Suppressor macrophage treated with lipopolysaccharide for 4 hours (primary cell): ENCODE results near the gene RALB.
"Not testable (repeated sequence)": the region's sequence is repeated elsewhere in the genome, so short reads cannot be mapped to it uniquely, and the experiment has no call there.

Source experiments
- DNase-seq: peaks from one replicate; pipeline ENCODE4 v3.0.0-alpha.2; 2020

Gene RALB

DNA sequence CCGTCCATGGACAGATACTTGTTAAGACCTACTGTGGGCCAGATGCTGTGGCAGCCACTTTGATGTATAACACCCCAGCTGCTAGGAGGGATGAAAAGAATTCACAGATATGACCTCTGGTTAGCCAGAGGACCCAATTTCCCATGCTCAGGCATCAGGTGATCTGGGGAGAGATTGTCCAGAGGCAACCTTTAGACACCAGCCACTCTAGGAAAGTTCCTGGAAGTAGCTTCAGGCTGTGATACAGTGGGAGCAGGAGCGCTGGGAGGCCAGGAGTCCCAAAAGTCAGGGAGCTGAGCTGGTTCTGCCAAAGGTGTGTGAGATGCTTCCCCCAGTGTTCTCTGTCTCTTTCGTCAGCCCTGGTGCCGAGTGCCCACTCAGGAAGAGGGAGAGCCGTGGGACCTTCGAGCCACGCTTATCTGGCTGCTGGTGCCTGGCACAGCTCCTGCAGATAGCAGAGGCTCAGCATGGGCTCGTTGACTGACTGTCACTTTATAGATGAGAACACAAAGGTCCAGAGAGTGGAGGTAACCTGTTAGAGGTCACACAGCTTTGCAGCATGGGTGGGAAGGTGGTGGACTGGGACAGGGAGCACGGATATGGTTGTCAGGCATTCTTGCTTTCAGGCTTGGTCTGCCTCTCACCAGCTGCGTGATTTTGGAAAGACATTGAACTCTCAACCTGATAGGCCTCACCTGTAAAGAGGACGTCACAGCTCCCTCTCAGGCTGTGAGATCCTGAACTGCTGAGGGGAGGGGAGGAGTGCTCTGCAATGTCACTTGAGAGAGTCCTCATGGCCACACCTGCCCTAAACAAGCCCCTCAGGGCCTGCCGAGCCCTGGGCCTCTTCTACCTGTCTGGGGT is 7.8 kb upstream of the RALB start:
- no peak for DNase-seq

DNA sequence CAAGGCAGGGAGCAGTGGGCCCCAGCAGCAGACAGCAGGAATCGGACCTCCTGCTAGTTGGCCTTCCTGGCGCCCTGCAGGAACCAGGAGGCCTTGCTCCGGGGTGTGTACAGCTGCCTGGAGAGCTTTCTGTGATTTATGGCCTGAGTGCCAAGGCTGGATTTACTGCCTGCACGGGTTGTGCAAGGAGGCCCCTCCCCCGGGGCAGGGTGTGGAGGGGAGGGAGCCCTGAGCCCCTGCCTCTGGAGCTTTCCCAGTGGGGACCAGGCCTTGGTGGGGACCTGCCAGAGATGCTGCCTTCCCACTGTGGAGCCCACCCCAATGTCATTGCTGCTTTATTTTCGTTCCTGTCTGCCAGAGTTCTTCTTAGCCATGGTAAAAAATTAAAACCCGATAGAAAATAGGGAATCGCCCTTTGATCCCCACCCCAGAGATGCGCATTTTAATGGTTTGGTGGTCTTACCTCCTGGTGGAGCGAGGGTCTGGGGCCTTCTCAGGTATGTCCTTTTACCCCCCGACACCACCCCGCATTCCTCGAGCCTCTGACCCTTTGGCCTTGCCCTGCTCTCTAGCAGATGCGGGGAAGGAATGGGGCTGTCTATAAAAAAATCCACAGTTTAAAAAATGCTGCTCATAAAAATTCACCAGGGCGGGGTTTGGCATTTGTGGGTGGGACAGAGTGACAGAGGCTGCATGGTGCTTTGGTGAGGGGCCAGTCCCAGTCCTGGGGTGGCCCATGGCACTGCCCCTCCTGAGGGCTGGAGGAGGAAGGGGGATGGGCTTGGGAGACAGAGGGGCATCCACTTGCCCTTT is 6.9 kb upstream of the RALB start:
- DNase-seq = no peak

DNA sequence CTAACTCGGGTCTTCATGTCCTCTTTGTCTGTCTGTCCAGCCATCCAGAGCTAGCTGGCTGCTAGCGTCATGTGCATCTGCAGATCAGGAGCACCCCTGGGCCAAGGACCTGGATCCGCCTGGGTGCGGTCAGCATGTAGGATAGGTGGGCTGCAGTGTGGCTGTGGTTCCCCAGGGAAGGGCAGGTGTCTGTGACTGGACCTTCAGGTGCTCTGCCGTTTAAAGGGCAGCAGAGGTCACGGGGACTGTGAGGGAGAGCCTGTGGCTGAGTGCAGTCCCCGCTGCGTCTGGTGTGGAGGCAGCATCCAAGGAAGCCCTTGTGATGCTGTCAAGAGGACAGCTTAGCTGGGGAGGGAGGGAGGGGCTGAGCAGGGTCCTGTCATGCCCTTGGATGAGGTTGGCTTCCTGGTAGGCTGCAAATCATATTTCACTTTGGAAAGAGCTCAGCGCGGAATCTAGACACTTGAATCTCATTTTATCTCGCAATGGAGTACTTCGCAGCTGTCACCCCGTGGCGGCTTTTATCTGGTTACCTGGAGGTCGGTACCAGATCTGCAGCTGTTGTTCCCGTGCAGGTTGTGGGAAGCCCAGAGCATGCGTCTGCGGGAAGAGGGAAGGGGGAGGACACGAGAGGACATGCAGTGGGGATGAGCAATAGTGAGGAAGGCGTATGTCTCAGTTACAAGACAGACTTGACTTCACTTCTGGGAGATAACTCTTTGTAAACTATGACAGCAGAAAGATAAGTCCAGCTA is 5.9 kb upstream of the RALB start:
- no peak for DNase-seq

DNA sequence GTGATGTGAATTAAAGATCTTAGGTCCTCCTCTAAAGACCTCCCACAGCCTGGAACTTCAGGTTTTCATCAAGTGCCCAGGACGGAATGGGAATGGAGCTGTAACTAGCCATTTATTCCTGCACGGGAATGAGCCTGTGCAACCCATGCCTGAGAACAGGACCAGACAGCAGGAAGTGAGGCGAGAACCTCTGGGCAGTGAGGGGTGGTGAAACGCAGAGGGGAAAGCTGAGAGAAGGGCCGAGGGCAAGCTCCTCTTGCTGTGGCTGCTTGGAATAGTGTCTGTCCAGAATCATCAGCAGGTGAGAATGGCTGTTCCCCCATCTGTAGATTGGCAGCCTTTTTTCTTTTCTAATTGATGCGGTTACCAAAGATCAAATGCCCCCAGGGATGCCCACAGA is 4.8 kb upstream of the RALB start:
- no peak for DNase-seq

DNA sequence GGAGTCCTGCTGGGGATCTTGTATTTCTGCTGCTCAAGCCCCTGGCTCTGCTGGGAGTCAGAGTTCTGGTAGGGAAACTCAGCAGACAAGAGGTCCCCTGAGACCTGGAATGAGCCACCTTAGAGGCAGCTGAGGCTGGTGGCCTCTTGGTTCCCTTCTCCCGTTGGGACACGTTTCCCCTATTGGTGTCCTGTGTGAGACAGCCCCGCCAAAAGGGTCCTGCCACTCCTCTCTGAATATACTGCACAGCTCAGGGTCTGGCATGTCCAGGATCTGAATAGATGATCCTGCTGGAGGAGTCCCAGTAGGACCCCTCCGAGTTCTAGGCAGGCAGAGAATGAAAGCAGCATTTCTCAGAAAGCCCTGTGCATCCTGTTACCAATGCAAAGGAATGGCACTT is 2.0 kb upstream of the RALB start:
- DNase-seq = no peak

DNA sequence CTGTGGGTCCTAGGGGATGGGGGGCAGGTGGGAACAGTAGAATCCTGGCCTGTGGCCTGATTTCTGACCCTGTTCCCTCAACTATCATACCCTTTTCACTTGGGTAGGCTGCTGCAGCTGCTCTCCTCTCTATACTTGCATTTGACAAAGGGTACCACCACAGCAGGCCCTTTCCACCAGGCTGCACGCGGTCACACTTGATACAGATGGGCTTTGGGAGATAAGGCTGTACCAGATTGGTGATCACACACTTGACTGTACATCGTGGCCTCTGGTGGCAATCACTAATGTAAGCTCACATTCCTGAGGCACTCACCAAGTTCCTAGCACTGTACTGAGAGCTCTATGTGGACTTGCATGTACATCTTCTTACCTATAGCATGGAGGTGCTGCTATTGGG is 1.6 kb upstream of the RALB start:
- DNase-seq = no peak

DNA sequence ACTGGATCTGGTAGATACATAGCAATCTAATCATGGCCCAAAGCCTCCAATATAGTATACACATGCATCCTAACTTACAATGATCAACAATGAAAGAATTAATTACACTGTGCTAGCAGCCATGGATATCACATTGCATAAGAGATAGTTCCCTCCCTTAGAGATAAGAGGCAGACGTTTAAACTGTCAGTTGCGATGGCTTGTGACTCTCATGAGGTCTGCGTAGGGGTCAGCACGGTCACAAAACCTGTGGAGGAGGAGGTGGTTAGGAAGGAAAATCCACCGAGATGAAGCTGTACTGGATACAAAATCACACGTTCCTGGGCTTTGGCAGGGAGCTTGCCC is 800 bp upstream of the RALB start:
- no peak for DNase-seq

DNA sequence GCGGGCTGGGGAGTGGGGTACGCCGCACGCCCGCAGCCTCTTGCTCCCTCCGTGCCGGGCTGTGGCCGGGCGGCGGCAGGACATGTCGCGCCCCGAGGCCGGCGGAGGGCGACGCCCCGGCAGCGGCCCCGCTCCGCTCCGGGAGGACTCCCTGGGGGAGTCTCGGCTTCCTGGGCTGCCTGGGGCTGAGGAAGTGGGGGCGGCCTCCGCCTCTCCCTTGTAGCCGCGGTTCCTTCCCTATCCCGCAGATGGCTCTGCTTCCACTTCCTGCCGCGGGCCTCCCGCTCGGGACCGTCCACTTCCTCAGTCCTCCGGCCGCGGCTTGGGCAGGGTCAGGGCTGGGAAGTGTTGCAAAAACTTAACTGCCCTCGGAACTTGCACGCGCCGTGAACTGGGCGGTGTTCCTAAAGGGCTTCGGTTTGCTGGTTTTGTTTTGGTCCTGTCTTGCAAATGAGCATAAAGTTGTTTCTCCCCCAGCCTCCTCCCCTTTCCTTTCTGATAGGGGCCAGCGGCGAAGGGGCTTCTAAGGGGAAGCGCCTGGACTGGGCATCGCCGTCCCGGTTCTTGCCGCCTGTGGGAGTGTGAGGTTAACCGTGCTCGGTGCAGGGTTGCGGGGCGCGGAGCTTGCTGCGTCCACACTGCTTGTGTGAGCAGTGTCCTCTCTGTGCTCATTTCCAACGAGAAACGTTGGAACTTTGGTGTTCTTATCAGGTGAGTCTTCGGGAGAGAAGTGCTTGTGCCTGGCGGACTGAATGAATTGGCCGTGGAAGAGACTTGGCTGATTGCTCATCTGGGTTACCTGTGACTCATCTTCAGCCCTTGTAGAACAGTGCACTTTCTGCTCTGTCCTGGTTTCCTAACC is 600 bp downstream of the RALB start:
- peak; percentile 95 for DNase-seq

DNA sequence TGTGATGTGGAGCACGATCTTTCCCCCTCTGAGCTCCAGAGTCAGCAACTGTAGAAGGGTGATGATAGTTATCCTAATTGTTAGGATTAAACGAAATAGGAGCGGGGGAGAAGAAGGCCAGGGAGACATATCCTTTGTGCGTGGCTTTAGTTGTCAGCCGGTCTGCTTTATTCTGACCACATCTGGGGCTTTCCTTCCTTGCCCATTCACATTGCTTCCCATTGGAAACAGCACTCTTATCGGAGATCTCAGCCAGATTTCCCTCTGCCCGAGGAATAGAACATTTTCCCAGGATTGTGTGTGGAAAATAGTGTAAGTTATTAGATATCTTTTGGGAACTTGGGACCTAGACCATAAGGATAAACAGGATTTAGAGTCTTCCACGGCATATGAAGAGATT is 1.5 kb downstream of the RALB start:
- no peak for DNase-seq

DNA sequence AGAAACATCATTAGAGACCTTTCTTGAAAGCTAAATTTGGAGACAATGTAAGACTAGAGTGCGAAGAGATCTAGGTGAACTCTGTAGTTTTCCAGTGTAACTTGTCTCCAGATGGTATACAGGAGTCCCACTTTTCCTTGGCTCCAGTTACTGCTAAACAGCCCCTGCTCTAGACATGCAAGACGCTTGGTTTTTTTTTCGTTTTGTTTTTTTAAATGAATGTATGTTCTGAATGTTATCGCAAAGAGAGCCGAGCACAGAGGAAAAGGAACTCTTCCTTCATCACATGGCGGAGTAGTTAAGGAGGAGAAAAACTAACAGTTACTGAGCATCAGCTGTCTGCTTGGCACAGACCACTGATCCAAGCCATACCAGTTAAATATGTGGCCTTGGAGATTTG is 2.4 kb downstream of the RALB start:
- DNase-seq = no peak

DNA sequence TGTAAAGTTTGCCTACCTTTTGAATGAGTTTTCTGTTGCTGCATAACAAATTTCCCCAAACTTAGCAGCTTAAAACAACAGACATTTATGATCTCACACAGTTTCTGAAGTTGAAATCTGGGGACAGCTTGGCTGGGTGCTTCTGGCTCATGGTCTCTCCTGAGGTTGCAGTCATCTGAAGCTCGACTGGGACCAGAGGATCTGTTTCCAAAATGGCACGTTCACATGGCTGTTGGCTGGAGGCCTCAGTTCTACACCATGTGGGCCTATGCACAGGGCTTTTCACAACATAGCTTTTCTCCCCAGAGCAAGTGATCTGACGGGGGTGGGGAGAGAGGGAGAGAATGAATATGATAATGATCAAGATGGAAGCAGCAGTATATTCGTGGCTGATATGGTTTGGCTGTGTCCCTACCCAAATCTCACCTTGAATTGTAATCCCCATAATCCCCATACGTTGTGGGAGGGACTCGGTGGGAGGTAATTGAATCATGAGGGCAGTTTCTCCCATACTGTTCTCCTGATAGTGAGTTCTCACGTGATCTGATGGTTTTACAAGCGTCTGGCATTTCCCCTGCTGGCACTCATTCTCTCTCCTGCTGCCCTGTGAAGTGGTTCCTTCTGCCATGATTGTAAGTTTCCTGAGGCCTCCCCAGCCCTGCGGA is 3.5 kb downstream of the RALB start:
- DNase-seq = no peak

DNA sequence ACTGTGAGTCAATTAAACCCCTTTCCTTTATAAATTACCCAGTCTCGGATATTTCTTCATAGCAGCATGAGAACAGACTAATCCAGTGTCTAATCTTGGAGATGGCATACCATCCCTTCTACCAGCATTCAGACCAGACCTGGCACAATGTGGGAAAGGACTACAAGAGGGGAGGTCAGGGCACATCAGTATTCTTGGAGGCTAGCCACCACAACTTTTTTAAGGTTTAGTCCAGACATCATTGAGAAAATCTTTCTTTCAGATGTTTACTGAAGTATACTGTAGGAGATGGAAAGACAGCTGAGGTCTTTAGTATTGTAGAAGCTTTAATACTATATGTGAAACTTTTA is 4.0 kb downstream of the RALB start:
- DNase-seq = no peak

DNA sequence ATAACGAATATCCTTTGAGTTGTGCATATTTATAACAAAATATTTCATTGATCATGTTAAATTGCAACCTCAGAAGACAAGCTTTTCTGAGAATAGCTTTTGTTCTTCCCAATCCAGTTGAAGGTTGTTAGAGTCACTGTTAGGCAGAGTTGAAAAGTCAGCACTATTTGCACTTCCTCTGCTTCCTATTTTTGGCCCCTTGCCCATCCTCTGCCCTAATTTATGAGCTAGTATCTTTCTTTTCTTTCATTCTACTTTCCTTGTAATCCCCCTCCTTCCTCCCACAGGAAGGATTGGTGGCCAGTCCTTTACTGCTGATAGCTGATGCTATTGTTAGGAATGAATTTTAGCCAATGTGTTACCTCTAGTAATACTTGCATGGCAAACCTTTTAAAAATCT is 4.9 kb downstream of the RALB start:
- peak; percentile 52 for DNase-seq

DNA sequence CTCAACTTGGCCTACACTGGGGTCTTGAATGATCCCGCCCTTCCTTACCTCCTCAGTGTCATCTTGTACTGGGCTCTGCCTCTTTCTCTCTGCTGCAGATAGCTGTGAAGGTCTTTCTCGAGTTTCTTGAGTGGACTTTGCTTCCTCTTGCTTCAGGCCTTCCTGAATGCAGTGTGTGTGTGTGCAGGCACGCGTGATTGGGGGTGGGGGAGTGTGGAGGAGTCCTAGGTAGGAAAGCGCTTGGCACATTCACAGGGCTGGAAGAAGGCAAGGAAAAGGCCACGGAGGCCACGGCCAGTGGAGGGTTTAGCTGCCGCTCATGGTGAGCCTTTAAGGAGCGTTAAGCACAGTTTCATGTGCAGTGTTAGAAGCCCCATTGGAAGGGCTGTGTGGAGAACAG is 5.5 kb downstream of the RALB start:
- DNase-seq = no peak

DNA sequence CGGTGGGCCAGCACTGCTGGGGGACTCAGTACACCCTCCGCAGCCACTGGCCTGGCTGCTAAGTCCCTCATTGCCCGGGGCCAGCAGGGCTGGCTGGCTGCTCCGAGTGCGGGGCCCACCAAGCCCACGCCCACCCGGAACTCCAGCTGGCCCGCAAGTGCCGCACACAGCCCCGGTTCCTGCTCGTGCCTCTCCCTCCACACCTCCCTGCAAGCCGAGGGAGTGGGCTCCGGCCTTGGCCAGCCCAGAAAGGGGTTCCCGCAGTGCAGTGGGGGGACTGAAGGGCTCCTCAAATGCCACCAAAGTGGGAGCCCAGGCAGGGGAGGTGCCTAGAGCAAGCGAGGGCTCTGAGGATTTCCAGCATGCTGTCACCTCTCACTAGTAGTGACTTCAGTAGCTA is 7.3 kb downstream of the RALB start:
- not testable (repeated sequence) for DNase-seq

DNA sequence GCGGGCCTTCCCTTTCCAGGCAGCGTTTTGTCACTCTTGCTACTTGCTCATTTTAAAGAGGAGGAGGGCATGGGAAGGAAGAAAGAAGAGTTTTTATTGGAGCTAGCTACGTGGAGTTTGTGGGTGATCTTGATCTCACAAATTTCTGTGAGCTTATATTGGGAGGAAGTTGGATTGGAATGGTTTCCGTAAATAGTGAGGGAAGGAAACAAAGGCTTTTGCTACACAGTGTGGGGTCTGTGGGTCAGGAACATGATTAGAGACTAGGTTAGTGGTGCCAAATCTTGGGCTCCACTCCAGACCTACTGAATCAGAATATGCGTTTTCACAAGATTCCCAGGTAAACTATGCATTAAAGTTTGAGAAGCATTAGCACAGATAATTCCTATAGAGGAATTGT is 8.1 kb downstream of the RALB start:
- no peak for DNase-seq

DNA sequence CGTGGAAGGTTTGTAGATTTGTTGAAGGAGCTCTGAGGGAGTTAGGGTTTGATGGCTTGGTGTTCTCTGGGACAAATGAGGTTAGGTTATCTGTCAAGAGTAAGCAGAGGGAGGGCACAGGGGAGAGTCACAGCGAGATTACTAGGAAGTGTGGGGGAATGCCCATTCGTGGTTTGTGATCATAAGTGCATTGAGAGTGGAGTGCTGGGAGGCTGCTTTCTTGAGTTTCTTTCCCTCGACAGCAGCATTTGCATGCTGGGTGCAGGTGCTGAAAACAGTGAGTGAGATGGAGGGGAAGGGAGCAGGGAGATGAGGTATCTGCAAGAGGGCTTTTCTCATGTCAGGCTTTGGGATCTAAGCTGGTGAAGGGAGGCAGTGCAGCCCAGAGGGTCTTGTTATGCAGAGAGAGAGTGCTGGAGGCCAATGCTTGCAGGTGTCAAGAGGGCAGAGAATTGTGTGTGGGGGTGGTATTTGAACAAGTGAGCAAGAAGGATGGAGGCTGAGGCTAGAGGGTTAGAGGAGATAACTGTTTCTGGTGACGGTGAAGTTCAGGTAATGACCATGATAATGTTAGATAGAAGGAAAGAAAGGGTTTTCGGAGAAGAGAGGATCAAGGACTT is 8.8 kb downstream of the RALB start:
- no peak for DNase-seq

DNA sequence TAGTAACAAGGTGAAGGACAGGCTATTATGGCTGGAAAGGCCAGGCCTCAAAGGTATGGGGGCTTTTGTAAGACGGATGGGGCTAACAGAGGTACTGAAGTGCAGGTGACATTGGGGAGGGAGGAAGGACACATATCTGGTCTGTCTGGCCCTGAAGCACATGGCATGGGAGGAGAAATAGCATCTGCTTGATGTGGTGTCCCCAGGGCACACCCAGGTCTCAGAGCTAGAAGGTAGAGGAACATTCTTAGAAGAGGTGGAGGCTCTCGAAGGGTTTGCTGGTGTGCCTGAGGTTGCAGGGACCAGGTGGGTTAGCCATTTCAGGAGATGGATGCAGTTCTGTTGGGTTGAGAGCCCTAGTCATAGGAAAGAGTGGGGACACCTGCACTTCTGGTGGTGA is 9.5 kb downstream of the RALB start:
- DNase-seq = no peak

DNA sequence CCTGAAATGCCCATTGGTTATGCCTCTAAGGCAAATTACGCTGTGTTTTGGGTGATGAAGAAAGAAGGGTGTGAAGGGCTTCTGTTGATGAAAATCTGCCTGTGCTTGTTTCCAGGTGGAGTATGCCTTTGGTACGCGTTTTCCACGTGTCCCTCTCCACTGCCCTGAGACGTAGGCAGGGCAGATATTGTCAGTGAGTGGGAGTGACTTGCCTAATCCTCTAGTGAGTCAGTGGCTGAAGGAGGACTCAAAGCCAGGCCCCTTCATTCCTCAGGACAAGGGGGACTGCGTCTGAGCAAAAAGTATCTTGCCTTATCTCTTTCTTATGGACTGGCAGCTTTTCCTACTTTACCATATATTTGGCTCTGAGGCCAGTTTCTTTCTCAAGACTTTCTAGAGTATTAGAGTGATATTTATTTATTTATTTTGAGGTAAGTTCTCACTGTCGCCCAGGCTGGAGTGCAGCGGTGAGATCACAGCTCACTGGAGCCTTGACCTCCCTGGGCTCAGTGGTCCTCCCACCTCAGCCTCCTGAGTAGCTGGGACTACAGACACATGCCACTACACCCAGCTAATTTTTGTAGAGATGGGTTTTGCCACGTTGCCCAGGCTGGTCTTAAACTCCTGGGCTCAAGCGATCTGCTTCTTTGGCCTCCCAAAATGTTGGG is 10.2 kb downstream of the RALB start:
- DNase-seq = no peak

DNA sequence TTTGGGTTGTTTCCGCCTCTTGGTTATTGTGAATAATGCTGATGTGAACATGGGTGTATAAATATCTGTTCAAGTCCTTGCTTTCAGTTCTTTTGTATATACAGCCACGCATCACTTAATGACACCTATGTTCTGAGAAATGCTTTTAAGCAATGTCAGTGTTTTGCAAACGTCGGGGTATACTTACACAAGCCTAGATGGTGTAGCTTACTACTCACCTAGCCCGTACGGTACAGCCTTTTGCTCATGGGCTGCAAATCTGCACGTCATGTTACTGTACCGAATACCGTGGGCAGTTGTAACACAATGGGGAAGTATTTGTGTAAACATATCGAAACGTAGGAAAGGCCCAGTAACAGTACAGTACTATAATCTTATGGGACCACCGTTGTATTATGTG is 12.4 kb downstream of the RALB start:
- DNase-seq = peak; percentile 65

DNA sequence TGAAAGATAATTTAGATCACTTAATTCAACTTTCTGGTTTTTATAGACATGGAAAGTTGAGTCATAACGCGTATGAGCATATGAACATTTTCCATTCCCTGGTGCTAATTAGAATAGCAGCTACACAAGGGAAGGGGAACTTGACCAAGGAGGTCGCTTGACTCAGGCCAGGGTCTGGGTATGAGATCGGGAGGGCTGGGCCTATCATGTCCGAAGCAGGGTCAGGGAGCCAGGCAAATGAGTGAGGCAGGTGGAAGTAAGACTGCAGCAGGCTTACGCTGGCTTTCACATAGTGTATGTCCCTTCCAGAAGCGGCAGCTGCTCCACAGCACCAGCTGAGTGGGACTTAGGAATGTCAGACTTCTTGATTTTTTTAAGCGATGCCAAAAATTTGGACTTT is 14.7 kb downstream of the RALB start:
- DNase-seq = no peak
